GM12878 (cell line): ENCODE measurements around the gene ANO5. TPM values are rescaled to one million over a fixed set of nuclear protein-coding genes. Genes with fewer than 3 reads are reported as not detected.

ENCODE experiments used
- ATAC-seq: fragments of 200-7000 bp; cut with Tn5 transposase; 3 replicates; pipeline ENCODE4 v1.9.1; 2020; ENCODE audit warnings: mild to moderate bottlenecking, moderate library complexity
- BruUV-seq: library from RNA; stranded (reverse); fragments of 400-500 nt; replicated peaks from 2 replicates; lab custom pipeline; 2021; lab: Mats Ljungman, UMichigan
- CTCF ChIA-PET: fragments of 300-600 bp; sonication (Branson Sonifier 250); formaldehyde crosslinking; extraction: SDS; loops from one replicate; lab custom pipeline; 2021; ENCODE audit warnings: inconsistent platforms; lab: Yijun Ruan, JAX
- POLR2A ChIA-PET: fragments of 350-600 bp; formaldehyde crosslinking; extraction: SDS; loops from one replicate; lab custom pipeline; 2021; ENCODE audit warnings: inconsistent platforms; lab: Charles Lee
- RAD21 ChIA-PET: fragments of 300-600 bp; sonication (Branson Sonifier 250); formaldehyde crosslinking; loops from one replicate; lab custom pipeline; 2023; ENCODE audit warnings: antibody characterized with exemption; ENCODE audit not compliant: unreplicated experiment; lab: Charles Lee
- SMC1A ChIA-PET: fragments of 300-600 bp; sonication (Branson Sonifier 250); formaldehyde crosslinking; loops from one replicate; lab custom pipeline; 2023; ENCODE audit not compliant: unreplicated experiment, uncharacterized antibody; lab: Charles Lee
- DNase-seq: peaks from one replicate; pipeline ENCODE4 v3.0.0-alpha.2; 2011; ENCODE audit warnings: low read depth, low spot score
- FAIRE-seq: peaks from 3 replicates; lab custom pipeline; 2011; peaks lifted over from hg19 to GRCh38; lab: Jason Lieb, UNC
- H2AFZ ChIP-seq: 2 replicates; pipeline ENCODE4 v1.6.0; 2011; ENCODE audit warnings: low read depth, low read length, control low read depth; ENCODE audit not compliant: control insufficient read depth
- H3K27ac ChIP-seq: 2 replicates; pipeline ENCODE4 v1.5.1; 2011; ENCODE audit warnings: control low read depth; ENCODE audit not compliant: control insufficient read depth, insufficient read depth
- H3K27me3 ChIP-seq, 2 experiments: replicated peaks in 1 of 2; 2 replicates each; pipeline versions ENCODE4 v1.6.0 to v1.6.1; 2011; ENCODE audit warnings: low read length in 1 of 2; ENCODE audit not compliant: control insufficient read depth in 2 of 2, insufficient read depth in 2 of 2
- H3K36me3 ChIP-seq, 2 experiments: 2 replicates each; pipeline ENCODE4 v1.5.1; 2011; ENCODE audit warnings: low read length in 1 of 2; ENCODE audit not compliant: control insufficient read depth in 2 of 2, insufficient read depth in 2 of 2
- H3K4me1 ChIP-seq: 2 replicates; pipeline ENCODE4 v1.6.1; 2011; ENCODE audit warnings: mild to moderate bottlenecking, low read length, moderate library complexity, mixed read lengths; ENCODE audit not compliant: control insufficient read depth, insufficient read depth
- H3K4me2 ChIP-seq: 2 replicates; pipeline ENCODE4 v1.6.0; 2011; ENCODE audit warnings: control low read depth; ENCODE audit not compliant: control insufficient read depth, insufficient read depth
- H3K4me3 ChIP-seq: fragments of 200-600 bp; sonication (generic); 2 replicates; pipeline ENCODE4 v1.5.1; 2016
- H3K79me2 ChIP-seq: 2 replicates; pipeline ENCODE4 v1.6.0; 2011; ENCODE audit warnings: low read length; ENCODE audit not compliant: control insufficient read depth, insufficient read depth
- H3K9ac ChIP-seq: 2 replicates; pipeline ENCODE4 v1.8.0; 2011; ENCODE audit warnings: low read length, control low read depth, mixed read lengths; ENCODE audit not compliant: control insufficient read depth, insufficient read depth
- H3K9me3 ChIP-seq: replicated peaks from 3 replicates; pipeline ENCODE4 v1.5.1; 2011; ENCODE audit warnings: mild to moderate bottlenecking, low read length; ENCODE audit not compliant: control insufficient read depth, insufficient read depth
- H4K20me1 ChIP-seq: 2 replicates; pipeline ENCODE4 v1.6.0; 2011; ENCODE audit not compliant: control insufficient read depth, insufficient read depth
- EP300 ChIP-seq, 2 experiments: fragments of 150-350 bp in 1 of 2; IDR thresholded peaks; 2 replicates each; pipeline ENCODE4 v1.6.1; 2011 to 2012; ENCODE audit warnings: low read depth in 2 of 2, low read length in 2 of 2, borderline replicate concordance in 1 of 2, improper control_type of control experiment in 1 of 2, inconsistent platforms in 1 of 2; ENCODE audit not compliant: control insufficient read depth in 1 of 2
- NBN ChIP-seq: fragments of 450-650 bp; IDR thresholded peaks from 2 replicates; pipeline ENCODE4 v1.6.1; 2016
- SMAD1 ChIP-seq: fragments of 450-650 bp; IDR thresholded peaks from 2 replicates; pipeline ENCODE4 v1.6.1; 2018; ENCODE audit warnings: mild to moderate bottlenecking, low read depth; ENCODE audit not compliant: partially characterized antibody
- SREBF1 ChIP-seq: IDR thresholded peaks from 2 replicates; pipeline ENCODE4 v1.6.1; 2012; ENCODE audit warnings: mild to moderate bottlenecking, low read length
- WGBS: methylation state at CpG from one replicate; pipeline ENCODE4 v1.1.6; 2016; ENCODE audit warnings: low lambda C conversion rate; ENCODE audit not compliant: insufficient replicate concordance, insufficient coverage; ENCODE audit errors: missing lambda C conversion rate; 5-methylcytosine and 5-hydroxymethylcytosine counted together
- in situ Hi-C: fragments of 300-500 bp; cut with MboI; formaldehyde crosslinking; loops from 9 replicates; pipeline ENCODE4 v1.14.3; 2018; ENCODE audit warnings: mixed read lengths
- intact Hi-C: fragments of 100-400 bp; cut with micrococcal nuclease; formaldehyde crosslinking; loops from one replicate; pipeline ENCODE4 v1.14.2; 2022; ENCODE audit not compliant: unreplicated experiment
- polyA plus RNA-seq, 11 experiments: library from polyadenylated mRNA; depleted of rRNA in 4 of 11; unstranded in 6 of 11; stranded (reverse) in 5 of 11; fragments of >200 nt; fragmentation: Nextera tagmentation in 4 of 11; fragmentation: Illumina TruSeq in 1 of 11; extraction: Ambion mirVana in 4 of 11; extraction: Trizol in 1 of 11; gene quantifications; 1 replicate in 1 of 11; 2 replicates in 10 of 11; pipeline versions ENCODE4 v1.2.1 to v1.2.3, GENCODE V29; 2011 to 2016; ENCODE audit warnings: inconsistent platforms in 2 of 11, missing spikeins in 2 of 11, low read depth in 1 of 11
- total RNA-seq, 4 experiments: library from RNA; depleted of rRNA in 3 of 4; stranded (reverse); fragments of >200 nt in 3 of 4; fragmentation: Illumina TruSeq in 1 of 4; extraction: Trizol in 1 of 4; gene quantifications; 2 replicates each; pipeline versions ENCODE4 v1.2.1 to v1.2.3, GENCODE V29; 2013 to 2021
- TF ChIP-seq, protein P1 (sequence below): IDR thresholded peaks from 2 replicates; pipeline ENCODE4 v1.6.1; 2012; ENCODE audit warnings: mild to moderate bottlenecking, low read depth, low read length
- TF ChIP-seq, protein P2 (sequence below): fragments of 450-650 bp; IDR thresholded peaks from 2 replicates; pipeline ENCODE4 v1.6.1; 2017; ENCODE audit warnings: mild to moderate bottlenecking, moderate library complexity

Gene ANO5
- total and polyA plus RNA-seq, 10 of the 15 experiments (the other 5 are each of a cell fraction or from before 2014, with no cell fraction given), result 1.6 to 10.2 (median 4.1) TPM

GRCh38 chr11:22157531-22157930, 35.4 kb upstream of the ANO5 start:
- H2AFZ ChIP-seq, result no peak overlapping the region
- ChIA-PET RAD21 (no interaction called here), POLR2A (no interaction called here), SMC1A (interaction anchor here (0.6 to 1.2 kb wide), 2 partner anchors 94 to 150 kb away, joined by 3 read pairs; no protein-coding TSS in a partner anchor), CTCF (interaction anchor here (0.8 to 2.1 kb wide), 6 partner anchors 12 to 148 kb away, joined by 3 to 11 read pairs (median 4); no protein-coding TSS in a partner anchor)
- no TSS peak for BruUV-seq
- no peaks in the 10 kb centered on the region for H3K36me3 ChIP-seq
- H4K20me1 ChIP-seq, result no peaks in the 10 kb centered on the region
- in situ Hi-C loops, result no loop called here
- no peaks in the 10 kb centered on the region for H3K79me2 ChIP-seq
- no peaks in the 10 kb centered on the region for H3K27me3 ChIP-seq
- no peak overlapping the region for H3K4me3 ChIP-seq
- DNase-seq, result no peak
- no peaks in the 10 kb centered on the region for H3K9me3 ChIP-seq
- WGBS, result 0% methylated on average over 2 of the region's 2 CpGs
- intact Hi-C loops, result no loop called here
- no peak for ATAC-seq
- TF ChIP-seq EP300 (IDR thresholded peaks at IDR 0.05; ENCODE audit: borderline replicate concordance in 1 of 2, control insufficient read depth in 1 of 2, low read depth in 2 of 2, low read length in 2 of 2) (no peak), SMAD1 (no peak), SREBF1 (no peak), NBN (no peak)
- TF ChIP-seq, protein P1, sequence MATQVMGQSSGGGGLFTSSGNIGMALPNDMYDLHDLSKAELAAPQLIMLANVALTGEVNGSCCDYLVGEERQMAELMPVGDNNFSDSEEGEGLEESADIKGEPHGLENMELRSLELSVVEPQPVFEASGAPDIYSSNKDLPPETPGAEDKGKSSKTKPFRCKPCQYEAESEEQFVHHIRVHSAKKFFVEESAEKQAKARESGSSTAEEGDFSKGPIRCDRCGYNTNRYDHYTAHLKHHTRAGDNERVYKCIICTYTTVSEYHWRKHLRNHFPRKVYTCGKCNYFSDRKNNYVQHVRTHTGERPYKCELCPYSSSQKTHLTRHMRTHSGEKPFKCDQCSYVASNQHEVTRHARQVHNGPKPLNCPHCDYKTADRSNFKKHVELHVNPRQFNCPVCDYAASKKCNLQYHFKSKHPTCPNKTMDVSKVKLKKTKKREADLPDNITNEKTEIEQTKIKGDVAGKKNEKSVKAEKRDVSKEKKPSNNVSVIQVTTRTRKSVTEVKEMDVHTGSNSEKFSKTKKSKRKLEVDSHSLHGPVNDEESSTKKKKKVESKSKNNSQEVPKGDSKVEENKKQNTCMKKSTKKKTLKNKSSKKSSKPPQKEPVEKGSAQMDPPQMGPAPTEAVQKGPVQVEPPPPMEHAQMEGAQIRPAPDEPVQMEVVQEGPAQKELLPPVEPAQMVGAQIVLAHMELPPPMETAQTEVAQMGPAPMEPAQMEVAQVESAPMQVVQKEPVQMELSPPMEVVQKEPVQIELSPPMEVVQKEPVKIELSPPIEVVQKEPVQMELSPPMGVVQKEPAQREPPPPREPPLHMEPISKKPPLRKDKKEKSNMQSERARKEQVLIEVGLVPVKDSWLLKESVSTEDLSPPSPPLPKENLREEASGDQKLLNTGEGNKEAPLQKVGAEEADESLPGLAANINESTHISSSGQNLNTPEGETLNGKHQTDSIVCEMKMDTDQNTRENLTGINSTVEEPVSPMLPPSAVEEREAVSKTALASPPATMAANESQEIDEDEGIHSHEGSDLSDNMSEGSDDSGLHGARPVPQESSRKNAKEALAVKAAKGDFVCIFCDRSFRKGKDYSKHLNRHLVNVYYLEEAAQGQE, result no peak
- TF ChIP-seq, protein P2, sequence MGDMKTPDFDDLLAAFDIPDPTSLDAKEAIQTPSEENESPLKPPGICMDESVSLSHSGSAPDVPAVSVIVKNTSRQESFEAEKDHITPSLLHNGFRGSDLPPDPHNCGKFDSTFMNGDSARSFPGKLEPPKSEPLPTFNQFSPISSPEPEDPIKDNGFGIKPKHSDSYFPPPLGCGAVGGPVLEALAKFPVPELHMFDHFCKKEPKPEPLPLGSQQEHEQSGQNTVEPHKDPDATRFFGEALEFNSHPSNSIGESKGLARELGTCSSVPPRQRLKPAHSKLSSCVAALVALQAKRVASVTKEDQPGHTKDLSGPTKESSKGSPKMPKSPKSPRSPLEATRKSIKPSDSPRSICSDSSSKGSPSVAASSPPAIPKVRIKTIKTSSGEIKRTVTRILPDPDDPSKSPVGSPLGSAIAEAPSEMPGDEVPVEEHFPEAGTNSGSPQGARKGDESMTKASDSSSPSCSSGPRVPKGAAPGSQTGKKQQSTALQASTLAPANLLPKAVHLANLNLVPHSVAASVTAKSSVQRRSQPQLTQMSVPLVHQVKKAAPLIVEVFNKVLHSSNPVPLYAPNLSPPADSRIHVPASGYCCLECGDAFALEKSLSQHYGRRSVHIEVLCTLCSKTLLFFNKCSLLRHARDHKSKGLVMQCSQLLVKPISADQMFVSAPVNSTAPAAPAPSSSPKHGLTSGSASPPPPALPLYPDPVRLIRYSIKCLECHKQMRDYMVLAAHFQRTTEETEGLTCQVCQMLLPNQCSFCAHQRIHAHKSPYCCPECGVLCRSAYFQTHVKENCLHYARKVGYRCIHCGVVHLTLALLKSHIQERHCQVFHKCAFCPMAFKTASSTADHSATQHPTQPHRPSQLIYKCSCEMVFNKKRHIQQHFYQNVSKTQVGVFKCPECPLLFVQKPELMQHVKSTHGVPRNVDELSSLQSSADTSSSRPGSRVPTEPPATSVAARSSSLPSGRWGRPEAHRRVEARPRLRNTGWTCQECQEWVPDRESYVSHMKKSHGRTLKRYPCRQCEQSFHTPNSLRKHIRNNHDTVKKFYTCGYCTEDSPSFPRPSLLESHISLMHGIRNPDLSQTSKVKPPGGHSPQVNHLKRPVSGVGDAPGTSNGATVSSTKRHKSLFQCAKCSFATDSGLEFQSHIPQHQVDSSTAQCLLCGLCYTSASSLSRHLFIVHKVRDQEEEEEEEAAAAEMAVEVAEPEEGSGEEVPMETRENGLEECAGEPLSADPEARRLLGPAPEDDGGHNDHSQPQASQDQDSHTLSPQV, result no peak
- FAIRE-seq, result no peak
- no peak overlapping the region for H3K27ac ChIP-seq
- H3K9ac ChIP-seq, result no peak overlapping the region
- no peak overlapping the region for H3K4me2 ChIP-seq
- no peaks in the 10 kb centered on the region for H3K4me1 ChIP-seq
